Activated CD4-positive, alpha-beta T cell treated with anti-CD3 and anti-CD28 coated beads, Interleukin-2, amount 50 U/mL, for 24 hours (primary cell): Measurements from ENCODE around the gene SMTNL2.
A peak's percentile ranks its signal among the peaks of the same experiment; 100 is the strongest.
"Not testable (repeated sequence)": the region's sequence is repeated elsewhere in the genome, so short reads cannot be mapped to it uniquely, and the experiment has no call there.

Source experiments
- DNase-seq, 2 donors: peaks; one replicate each; pipeline ENCODE4 v3.0.0-alpha.2; 2020; ENCODE audit warnings: low read depth in 1 of 2, low spot score in 1 of 2

SMTNL2 gene

GRCh38 chr17:4559966-4560365, 24.4 kb upstream of the SMTNL2 start:
- no peak for DNase-seq

DNA sequence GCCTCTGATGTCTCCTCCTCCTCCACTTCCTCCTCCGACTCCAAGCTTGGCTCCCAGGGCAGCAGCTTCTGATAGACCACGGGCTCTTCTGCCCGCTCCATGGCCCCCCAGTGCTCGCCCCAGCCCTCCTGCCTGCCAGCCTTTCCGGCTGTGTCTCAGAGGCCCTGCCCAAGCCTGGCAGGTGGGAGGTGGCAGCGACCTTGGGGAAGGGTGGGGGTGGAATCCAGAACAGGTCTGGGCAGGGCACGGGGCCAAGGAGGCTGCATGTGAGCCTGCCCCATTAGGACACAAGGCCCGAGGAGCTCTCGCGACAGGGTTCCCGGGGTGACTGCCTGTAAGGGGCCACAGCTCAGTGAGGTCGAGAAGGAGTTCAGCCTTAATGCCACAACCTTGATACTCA, 23.9 kb upstream of the SMTNL2 start, which contains the start of gene GGT6:
GGT6 (minus strand) TSS at position 157 of the 400 bp plus-strand sequence; CDS start at position 101, 56 bp downstream.
- no peak for DNase-seq

DNA sequence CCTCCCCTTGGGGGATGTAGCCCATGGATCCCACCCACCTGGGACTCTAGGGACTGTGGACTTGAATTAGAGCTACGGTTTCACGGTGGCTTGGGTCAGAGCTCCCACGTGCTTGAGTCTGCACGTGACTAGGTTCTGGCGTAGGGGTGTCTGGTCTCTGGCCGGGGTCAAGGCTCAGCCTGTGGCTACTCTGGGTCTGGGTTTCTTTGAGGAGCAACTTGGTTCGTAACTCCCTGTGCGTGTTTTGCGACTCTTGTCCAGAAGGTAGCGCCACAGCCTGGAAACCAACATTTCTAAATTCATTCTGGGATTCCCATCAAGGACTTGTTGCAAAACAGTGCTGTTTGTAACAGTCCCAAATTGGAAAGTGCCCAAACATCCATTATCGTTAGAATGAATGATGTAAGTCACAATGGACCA, 23.5 kb upstream of the SMTNL2 start:
- no peak for DNase-seq

DNA sequence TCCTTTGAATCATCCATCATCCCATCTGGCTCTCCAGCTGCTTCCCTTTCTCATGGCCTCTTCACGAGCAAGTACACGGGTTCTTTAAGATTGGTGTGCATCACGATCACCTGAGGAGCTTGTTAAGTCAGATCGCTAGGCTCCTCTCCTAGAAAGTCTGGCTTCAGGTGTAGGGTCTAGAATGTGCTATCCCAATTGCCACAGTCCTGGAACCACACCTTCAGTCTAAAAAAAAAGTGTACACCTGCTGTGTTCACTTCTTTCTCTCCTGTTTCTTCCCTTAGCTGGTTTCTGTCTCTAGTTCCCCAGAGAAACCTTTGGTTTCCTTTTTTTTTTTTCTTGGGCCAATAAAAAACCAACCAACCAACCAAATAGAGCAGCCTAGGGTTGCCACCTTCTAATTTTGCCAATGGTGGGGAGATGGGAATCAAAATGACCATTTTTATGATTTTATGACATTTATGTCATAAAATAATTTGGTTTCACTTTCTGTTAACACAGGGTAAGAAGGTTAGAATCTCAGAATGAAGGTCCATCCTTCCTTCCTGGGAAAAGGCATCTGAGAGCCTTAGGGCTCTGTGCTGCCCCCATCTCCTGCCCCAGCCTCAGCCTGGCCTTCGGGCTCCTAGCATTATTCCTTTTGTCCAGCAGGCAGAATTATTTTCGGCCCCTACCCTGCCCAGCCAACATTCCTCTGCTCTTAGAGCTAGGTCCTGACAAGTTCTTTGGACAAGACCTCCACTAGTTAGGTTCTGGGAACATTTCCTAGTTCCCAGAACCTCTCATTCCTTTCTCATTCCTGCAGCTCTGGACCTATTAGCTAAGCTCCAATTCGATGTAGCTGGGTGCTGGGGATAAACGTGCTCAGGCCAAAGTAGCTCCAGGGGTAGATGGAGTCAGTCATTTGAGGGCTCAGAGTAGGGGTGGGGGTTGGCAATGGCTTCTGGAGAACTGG, 22.0 kb upstream of the SMTNL2 start:
- DNase-seq: no peak

DNA sequence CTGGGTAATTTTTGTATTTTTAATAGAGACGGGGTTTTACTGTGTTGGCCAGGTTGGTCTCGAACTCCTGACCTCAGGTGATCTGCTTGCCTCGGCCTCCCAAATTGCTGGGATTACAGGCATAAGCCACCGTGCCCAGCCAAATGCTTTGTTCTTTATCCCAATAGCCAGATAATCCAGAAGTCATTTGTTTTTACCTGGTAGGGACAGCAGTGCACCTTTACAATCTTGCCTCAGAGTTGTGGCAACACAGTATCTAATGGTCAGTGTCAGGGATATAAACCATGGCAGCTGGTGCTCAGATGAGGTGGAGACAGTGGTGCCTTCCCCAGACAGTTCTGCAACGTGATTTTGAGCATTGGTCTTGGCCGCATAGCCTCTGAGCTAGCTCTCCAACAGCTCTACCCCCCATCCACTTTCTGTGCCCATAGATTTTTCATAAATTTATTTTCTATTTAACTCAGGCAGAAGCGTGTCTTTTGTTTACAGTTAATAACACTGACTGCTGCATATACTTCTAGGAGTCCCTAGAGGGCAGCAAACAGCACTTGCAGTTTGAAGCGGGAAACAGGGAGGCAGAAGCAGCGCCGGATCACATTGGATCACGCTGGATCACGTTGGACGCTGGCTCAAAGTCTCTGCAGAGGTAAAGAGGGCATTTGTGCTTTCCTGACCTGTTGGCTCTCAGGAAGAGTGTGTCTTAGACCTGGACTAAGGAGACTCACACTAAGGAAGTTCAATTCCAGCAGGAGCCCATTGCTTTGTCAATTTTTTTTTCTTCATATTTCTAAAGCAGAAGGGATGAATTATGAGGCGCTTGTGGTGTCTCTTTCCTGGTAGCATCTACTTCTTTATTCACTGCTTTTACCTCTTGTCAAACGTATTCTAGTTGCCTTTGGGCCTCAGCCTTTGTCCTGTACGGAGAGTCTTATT, 18.9 kb upstream of the SMTNL2 start:
- DNase-seq: peak in 1 of 2 donors; percentile 41

DNA sequence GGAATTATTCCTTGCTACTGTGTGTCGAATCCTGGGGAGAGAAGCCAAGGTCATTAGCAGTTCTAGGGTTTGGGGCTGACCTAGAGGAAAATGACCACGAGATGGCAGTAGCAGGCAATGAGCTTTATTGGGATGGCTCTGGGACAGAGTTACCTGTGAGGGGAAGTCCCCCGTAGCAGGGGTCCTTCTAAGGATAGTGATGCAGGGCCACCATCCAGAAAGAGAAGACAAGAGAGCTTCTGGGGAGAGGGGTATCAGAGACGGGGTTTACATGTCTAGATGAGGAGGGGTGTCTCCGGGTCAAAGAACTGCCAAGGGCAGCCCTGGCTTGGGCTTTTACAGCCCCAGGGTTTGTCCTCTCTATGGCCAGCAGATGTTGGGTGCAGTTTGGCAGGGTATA, 17.5 kb upstream of the SMTNL2 start:
- DNase-seq: peak in 1 of 2 donors; percentile 45

- DNase-seq: no peak
Measured at GRCh38 chr17:4569591-4569990, 14.7 kb upstream of the SMTNL2 start.

DNA sequence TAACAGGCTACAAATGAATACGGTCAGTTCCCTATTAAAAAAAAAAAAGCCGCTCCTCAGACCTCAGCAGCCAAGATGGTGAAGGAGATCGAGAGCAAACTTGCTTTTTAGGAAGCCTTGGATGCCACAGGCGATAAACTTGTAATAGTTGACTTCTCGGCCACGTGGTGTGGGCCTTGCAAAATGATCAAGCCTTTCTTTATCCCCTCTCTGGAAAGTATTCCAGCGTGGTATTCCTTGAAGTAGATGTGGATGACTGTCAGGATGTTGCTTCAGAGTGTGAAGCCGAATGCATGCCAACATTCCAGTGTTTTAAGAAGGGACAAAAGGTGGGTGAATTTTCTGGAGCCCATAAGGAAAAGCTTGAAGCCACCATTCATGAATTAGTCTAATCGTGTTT, 12.2 kb upstream of the SMTNL2 start:
- no peak for DNase-seq

DNA sequence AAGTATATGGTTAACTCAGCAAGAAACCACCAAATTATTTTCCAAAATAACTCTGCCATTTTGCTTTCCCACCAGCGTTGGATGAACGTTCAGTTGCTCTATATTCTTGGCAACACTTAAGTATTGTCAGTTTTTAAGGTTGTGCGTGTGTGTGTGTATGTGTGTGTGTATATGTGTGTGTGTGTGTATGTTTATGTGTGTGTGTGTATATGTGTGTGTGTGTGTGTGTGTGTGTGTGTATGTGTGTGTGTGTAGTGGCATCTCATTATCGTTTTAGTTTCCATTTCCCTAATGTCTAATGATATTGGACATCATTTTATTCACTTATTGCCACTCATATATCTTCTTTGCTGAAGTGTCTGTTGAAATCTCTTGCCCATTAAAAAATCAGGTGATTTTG, 11.2 kb upstream of the SMTNL2 start:
- DNase-seq: no peak

DNA sequence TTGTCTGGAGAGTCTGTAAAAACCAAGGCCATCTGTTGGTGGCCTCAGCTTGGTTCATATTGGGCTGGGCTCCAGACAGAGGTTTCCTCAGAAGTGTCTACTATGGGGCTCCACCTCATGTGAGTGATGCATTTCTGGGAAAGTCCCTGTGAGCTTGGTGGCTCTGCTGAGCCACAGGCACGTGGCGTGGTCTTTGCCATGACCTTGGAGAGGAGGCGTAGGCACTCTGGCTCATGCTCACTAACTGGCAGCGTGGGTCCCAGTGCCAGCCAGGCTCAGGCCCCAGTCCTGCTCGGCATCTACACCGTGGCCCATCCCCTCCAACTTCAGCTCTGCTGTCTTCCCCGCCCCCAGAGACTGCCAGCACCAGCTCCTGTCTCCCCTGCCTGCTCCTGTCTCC, 10.7 kb upstream of the SMTNL2 start:
- DNase-seq: peak; percentile 47 to 66

DNA sequence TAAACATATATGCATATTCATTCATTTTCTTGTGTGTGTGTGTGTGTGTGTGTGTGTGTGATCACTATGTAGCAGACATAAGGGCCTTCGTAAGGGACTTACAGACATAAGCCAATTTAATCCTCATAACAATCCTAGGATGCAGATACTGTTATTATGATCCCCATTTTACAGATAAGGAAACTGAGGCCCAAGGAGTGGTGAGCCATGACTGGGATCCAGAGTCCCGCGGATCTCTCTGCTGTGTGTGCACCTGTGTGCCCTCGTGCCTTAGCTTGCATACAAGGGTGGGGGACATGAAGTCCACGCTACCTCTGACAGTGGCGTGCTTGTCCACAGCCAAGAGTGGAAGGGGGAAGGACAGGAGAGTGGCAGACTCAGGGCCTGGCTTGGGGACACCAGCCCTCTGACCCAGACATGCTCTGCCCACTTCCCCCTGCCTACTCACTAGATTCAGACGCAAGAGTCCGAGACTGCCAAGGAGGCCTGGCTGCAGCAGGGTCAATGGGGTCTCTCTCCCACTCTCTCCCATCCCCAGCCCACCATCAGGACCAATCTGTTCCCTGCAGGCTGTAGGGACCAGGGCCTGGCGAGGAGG, 9.8 kb upstream of the SMTNL2 start:
- DNase-seq: no peak

DNA sequence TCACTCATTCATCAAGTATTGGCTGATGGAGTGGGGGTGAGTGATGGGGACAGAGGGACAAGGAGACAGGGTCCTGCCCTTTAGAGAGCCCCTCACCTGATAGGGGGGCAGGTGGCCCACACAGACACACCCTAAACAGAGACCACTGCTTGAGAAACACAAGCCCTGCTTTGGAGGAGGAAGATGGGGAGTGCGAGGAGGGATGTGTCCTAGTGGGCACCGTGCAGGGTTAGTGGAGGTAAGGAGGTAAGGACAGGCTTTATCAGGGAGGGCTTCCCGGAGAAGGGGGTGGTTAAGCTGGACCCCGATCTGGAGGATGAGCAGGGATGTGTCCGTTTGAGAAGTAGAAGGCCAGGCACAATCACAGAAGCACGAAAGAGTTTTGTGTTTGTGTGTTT, 8.2 kb upstream of the SMTNL2 start:
- DNase-seq: no peak

- no peak for DNase-seq
Measured at GRCh38 chr17:4576729-4577322, 7.5 kb upstream of the SMTNL2 start.

GRCh38 chr17:4577386-4577993, 6.8 kb upstream of the SMTNL2 start:
- DNase-seq: no peak

DNA sequence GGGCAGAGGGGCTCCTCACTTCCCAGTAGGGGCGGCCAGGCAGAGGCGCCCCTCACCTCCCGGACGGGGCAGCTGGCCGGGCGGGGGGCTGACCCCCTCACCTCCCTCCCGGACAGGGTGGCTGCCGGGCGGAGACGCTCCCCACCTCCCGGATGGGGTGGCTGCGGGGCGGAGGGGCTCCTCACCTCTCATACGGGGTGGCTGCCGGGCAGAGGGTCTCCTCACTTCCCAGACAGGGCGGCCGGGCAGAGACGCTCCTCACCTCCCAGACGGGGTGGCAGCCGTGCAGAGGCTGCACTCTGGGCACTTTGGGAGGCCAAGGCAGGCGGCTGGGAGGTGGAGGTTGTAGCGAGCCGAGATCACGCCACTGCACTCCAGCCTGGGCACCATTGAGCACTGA, 6.0 kb upstream of the SMTNL2 start:
- not testable (repeated sequence) for DNase-seq

DNA sequence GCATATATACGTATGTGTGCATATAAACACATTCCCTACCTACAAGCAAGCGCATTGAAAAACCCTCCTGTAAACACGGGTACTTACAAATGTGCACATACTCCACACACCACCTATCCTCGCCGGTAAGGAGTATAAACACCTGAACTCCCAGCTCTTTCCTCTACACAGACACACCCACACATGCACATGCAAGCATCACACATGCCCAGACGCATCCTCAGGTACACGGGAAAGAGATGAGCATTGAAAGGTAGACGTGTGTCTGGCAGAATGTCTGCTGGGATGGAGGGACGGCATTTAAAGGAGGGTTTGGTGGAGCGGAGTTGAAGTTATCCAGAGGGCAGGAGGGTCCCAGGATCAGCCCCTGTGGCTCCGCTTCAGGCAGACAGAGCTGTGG, 4.7 kb upstream of the SMTNL2 start:
- no peak for DNase-seq

DNA sequence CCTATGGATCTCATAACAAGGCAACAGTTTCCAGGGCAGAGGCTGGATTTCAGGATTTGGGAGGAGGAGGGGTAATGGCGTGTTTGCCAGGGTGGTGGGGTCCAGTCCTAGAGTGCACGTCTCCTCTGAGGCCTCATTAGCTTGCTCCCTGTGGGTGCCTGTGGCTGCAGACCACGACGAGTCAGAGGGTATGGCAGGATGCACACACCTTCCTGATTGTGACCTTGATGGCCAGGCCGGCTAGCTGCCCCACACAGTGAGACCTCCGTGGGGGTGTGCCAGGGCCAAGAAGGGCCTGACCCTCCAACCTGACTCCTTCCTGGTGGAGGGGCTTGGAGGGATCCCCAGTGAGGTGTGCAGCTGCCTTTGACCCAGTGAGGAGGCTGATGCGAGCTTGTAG, 4.0 kb upstream of the SMTNL2 start:
- no peak for DNase-seq

DNA sequence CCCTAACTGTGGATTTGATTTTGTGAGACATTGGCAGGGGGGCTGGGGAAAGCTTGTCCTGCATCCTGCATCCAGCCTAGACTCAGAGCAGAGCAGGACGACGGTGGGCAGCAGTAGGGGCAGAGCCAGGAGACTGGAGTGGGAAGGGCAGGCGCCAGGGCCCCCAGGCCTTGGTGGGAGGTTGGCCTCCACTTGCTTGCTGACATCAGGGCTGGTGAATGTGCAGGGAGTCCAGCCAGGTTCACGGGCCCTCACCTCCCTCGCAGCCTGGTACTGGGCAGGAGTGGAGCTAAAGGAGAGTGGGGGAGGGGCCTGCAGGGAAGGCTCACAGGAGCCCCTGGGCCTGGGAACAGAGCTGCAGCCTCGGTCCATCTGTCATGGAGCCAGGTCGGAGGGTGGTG, 2.2 kb upstream of the SMTNL2 start:
- DNase-seq: no peak

GRCh38 chr17:4582691-4583090, 1.6 kb upstream of the SMTNL2 start:
- no peak for DNase-seq

- no peak for DNase-seq
Measured at GRCh38 chr17:4583206-4583605, 1.1 kb upstream of the SMTNL2 start.

- no peak for DNase-seq
Measured at GRCh38 chr17:4583782-4584100, 588 bp upstream of the SMTNL2 start.
